A549 (cell line): ENCODE measurements around the gene CTNNAL1. TPM values are rescaled to one million over a fixed set of nuclear protein-coding genes. Genes with fewer than 3 reads are reported as not detected.

Experiments
- ATAC-seq, 2 experiments: fragments of 200-7000 bp in 1 of 2; fragments of >200 bp in 1 of 2; cut with Nextera tagmentation in 1 of 2; cut with Tn5 transposase in 1 of 2; 3 replicates each; pipeline versions ENCODE4 v1.8.0 to v1.9.1; 2018 to 2020; ENCODE audit warnings: mild to moderate bottlenecking in 1 of 2, moderate library complexity in 1 of 2
- CTCF ChIA-PET: fragments of 300-600 bp; sonication (Branson Sonifier 250); formaldehyde crosslinking; extraction: SDS; loops from one replicate; lab custom pipeline; 2021; ENCODE audit warnings: antibody characterized with exemption, inconsistent platforms; lab: Yijun Ruan, JAX
- POLR2A ChIA-PET: fragments of 350-600 bp; formaldehyde crosslinking; extraction: SDS; loops from one replicate; lab custom pipeline; 2021; ENCODE audit warnings: antibody characterized with exemption, inconsistent platforms; lab: Yijun Ruan, JAX
- DNase-seq, 2 experiments: peaks; one replicate each; pipeline versions ENCODE4 v3.0.0 to v3.0.0-alpha.2; 2011 to 2016; ENCODE audit warnings: low read depth in 1 of 2, low spot score in 1 of 2
- FAIRE-seq: peaks from 2 replicates; lab custom pipeline; 2011; peaks lifted over from hg19 to GRCh38; lab: Jason Lieb, UNC
- H3K27ac ChIP-seq, 2 experiments: fragments of >200 bp; sonication (Bioruptor Twin); formaldehyde crosslinking; 3 replicates each; pipeline ENCODE4 v1.5.1; 2016 to 2017
- H3K4me1 ChIP-seq: fragments of >200 bp; sonication (Bioruptor Twin); formaldehyde crosslinking; 3 replicates; pipeline ENCODE4 v1.6.1; 2016
- H3K4me2 ChIP-seq: fragments of >200 bp; sonication (Bioruptor Twin); formaldehyde crosslinking; 3 replicates; pipeline ENCODE4 v1.6.1; 2016
- H3K4me3 ChIP-seq: fragments of >200 bp; sonication (Bioruptor Twin); formaldehyde crosslinking; 3 replicates; pipeline ENCODE4 v1.5.1; 2016
- H3K9me3 ChIP-seq: fragments of >200 bp; sonication (Bioruptor Twin); formaldehyde crosslinking; 3 replicates; pipeline ENCODE4 v1.6.1; 2016
- BHLHE40 ChIP-seq: IDR thresholded peaks from 2 replicates; pipeline ENCODE4 v1.6.1; 2012; ENCODE audit warnings: low read depth, low read length, inconsistent platforms
- CBX2 ChIP-seq: fragments of 200-600 bp; sonication (generic); IDR thresholded peaks from 2 replicates; pipeline ENCODE4 v1.6.1; 2016; ENCODE audit warnings: low read depth, mild to moderate bottlenecking, borderline replicate concordance
- CEBPB ChIP-seq, 2 experiments: fragments of >200 bp in 1 of 2; sonication (Bioruptor Twin) in 1 of 2; formaldehyde crosslinking in 1 of 2; IDR thresholded peaks; 2 replicates each; pipeline ENCODE4 v1.6.1; 2012 to 2016
- CTCF ChIP-seq: fragments of >200 bp; sonication (Bioruptor Twin); formaldehyde crosslinking; IDR thresholded peaks from 3 replicates; pipeline ENCODE4 v1.5.1; 2016
- E2F6 ChIP-seq: IDR thresholded peaks from 2 replicates; pipeline ENCODE4 v1.6.1; 2012; ENCODE audit warnings: low read depth, borderline replicate concordance
- EHMT2 ChIP-seq: fragments of 200-600 bp; sonication (generic); IDR thresholded peaks from 2 replicates; pipeline ENCODE4 v1.6.1; 2016; ENCODE audit warnings: antibody characterized with exemption, low read depth, mild to moderate bottlenecking, moderate library complexity
- ELK1 ChIP-seq: fragments of 150-350 bp; IDR thresholded peaks from 2 replicates; pipeline ENCODE4 v1.6.1; 2014; ENCODE audit warnings: low read depth, mild to moderate bottlenecking, low read length
- ESRRA ChIP-seq: fragments of 150-350 bp; IDR thresholded peaks from 2 replicates; pipeline ENCODE4 v1.6.1; 2014; ENCODE audit warnings: mild to moderate bottlenecking, low read length, borderline replicate concordance
- FOXS1 ChIP-seq: fragments of 250-450 bp; sonication (Bioruptor Pico); IDR thresholded peaks from 2 replicates; pipeline ENCODE4 v1.5.0; 2020; ENCODE audit warnings: mild to moderate bottlenecking, moderate library complexity
- HEYL ChIP-seq: fragments of 250-450 bp; sonication (Bioruptor Pico); IDR thresholded peaks from 2 replicates; pipeline ENCODE4 v1.8.0; 2021; ENCODE audit warnings: mild to moderate bottlenecking, moderate library complexity
- HOXA7 ChIP-seq: fragments of 250-450 bp; sonication (Bioruptor Pico); IDR thresholded peaks from 2 replicates; pipeline ENCODE4 v1.5.0; 2020; ENCODE audit warnings: mild to moderate bottlenecking, moderate library complexity
- HOXB13 ChIP-seq: fragments of 250-450 bp; sonication (Bioruptor Pico); IDR thresholded peaks from 2 replicates; pipeline ENCODE4 v1.5.0; 2020; ENCODE audit warnings: low read depth, mild to moderate bottlenecking, moderate library complexity
- JUN ChIP-seq, 2 experiments: fragments of >200 bp; sonication (Bioruptor Twin); formaldehyde crosslinking; IDR thresholded peaks; 2 replicates in 1 of 2; 3 replicates in 1 of 2; pipeline ENCODE4 v1.6.1; 2016 to 2017
- JUNB ChIP-seq: fragments of >200 bp; sonication (Bioruptor Twin); formaldehyde crosslinking; IDR thresholded peaks from 2 replicates; pipeline ENCODE4 v1.6.1; 2016
- NFE2L2 ChIP-seq: fragments of 150-350 bp; conservative IDR thresholded peaks from 2 replicates; pipeline ENCODE4 v1.6.1; 2014; ENCODE audit warnings: low read length
- NR3C1 ChIP-seq: fragments of >200 bp; sonication (Bioruptor Twin); formaldehyde crosslinking; IDR thresholded peaks from 3 replicates; pipeline ENCODE4 v1.6.1; 2017
- RARB ChIP-seq: fragments of 250-450 bp; sonication (Bioruptor Pico); IDR thresholded peaks from 2 replicates; pipeline ENCODE4 v1.8.0; 2021; ENCODE audit warnings: mild to moderate bottlenecking, moderate library complexity
- RFX5 ChIP-seq: fragments of 450-650 bp; IDR thresholded peaks from 2 replicates; pipeline ENCODE4 v1.7.1; 2014; ENCODE audit warnings: antibody characterized with exemption, mild to moderate bottlenecking, moderate library complexity
- TFCP2L1 ChIP-seq: fragments of 250-450 bp; sonication (Bioruptor Pico); IDR thresholded peaks from 2 replicates; pipeline ENCODE4 v1.5.0; 2021; ENCODE audit warnings: mild to moderate bottlenecking
- ZNF302 ChIP-seq: fragments of 250-450 bp; sonication (Bioruptor Pico); IDR thresholded peaks from 2 replicates; pipeline ENCODE4 v1.9.0; 2021; ENCODE audit warnings: inconsistent platforms, mild to moderate bottlenecking, moderate library complexity
- ZSCAN20 ChIP-seq: fragments of 250-450 bp; sonication (Bioruptor Pico); IDR thresholded peaks from 2 replicates; pipeline ENCODE4 v1.8.0; 2022; ENCODE audit warnings: mild to moderate bottlenecking, moderate library complexity
- WGBS: methylation state at CpG from one replicate; pipeline ENCODE4 v1.1.6; 2017; ENCODE audit errors: missing lambda C conversion rate; 5-methylcytosine and 5-hydroxymethylcytosine counted together
- polyA plus RNA-seq, 4 experiments: library from polyadenylated mRNA; depleted of rRNA in 3 of 4; stranded (reverse); fragments of >200 nt; fragmentation: RNase III in 1 of 4; extraction: RNeasy Plus Mini Kit Qiagen cat#74134 plus additional on column Dnase treatment in 1 of 4; gene quantifications; 2 replicates in 3 of 4; 3 replicates in 1 of 4; pipeline ENCODE4 v1.2.3, GENCODE V29; 2011 to 2017

The CTNNAL1 gene
- polyA plus RNA-seq, 2 of the 4 experiments (the other 2 are of a cell fraction): 43.8 to 63.6 TPM

- TF ChIP-seq RARB (CRISPR knock-in tag) (no peak), ZSCAN20 (no peak), CEBPB (IDR thresholded peaks at IDR 0.05) (no peak), CTCF (no peak), HOXB13 (CRISPR knock-in tag) (no peak), CBX2 (no peak), JUN (IDR thresholded peaks at IDR 0.05) (no peak), ZNF302 (CRISPR knock-in tag) (no peak)
- TF ChIP-seq, all 56 proteins: peak for 0
These were observed 32.4 kb downstream of the CTNNAL1 start (continued) for GRCh38 chr9:108980893-108981292.

- TF ChIP-seq HOXB13 (CRISPR knock-in tag) (no peak), ESRRA (no peak), BHLHE40 (no peak), TFCP2L1 (CRISPR knock-in tag) (no peak), RFX5 (no peak), RARB (CRISPR knock-in tag) (no peak), ELK1 (no peak), JUN (IDR thresholded peaks at IDR 0.05) (no peak), HEYL (CRISPR knock-in tag) (no peak)
- WGBS: 60% methylated on average over 1 of the region's 1 CpG
- Histone ChIP-seq H3K4me1 (no peaks in the 10 kb centered on the region), H3K4me2 (no peak overlapping the region), H3K4me3 (no peak overlapping the region), H3K9me3 (no peaks in the 10 kb centered on the region), H3K27ac (no peak overlapping the region)
- ChIA-PET POLR2A (interaction anchor here (0.6 kb wide), 1 partner anchor 353 kb away, joined by 3 read pairs; no protein-coding TSS in a partner anchor), CTCF (no interaction called here)
- FAIRE-seq (no peak), DNase-seq (no peak), ATAC-seq (no peak)
These were observed 35.1 kb downstream of the CTNNAL1 start for GRCh38 chr9:108978205-108978604.

- 86% methylated on average over 5 of the region's 5 CpGs for WGBS
- H3K4me2 ChIP-seq: no peak overlapping the region
- no peaks in the 10 kb centered on the region for H3K9me3 ChIP-seq
- H3K27ac ChIP-seq: no peak overlapping the region
- no peak overlapping the region for H3K4me3 ChIP-seq
- POLR2A ChIA-PET: no interaction called here
- no peak for ATAC-seq
- no peak for DNase-seq
- no peak for FAIRE-seq
- CTCF ChIA-PET: interaction anchor here (1.0 kb wide), 1 partner anchor 15 kb away, joined by 3 read pairs; no protein-coding TSS in a partner anchor
- TF ChIP-seq NR3C1 (no peak), TFCP2L1 (CRISPR knock-in tag) (no peak), HOXB13 (CRISPR knock-in tag) (no peak), E2F6 (no peak), CTCF (no peak), EHMT2 (no peak), FOXS1 (CRISPR knock-in tag) (no peak), NFE2L2 (no peak), BHLHE40 (no peak), JUN (IDR thresholded peaks at IDR 0.05) (no peak), HOXA7 (CRISPR knock-in tag) (no peak), JUNB (no peak)
- TF ChIP-seq, all 56 proteins: peak for 0
- no peaks in the 10 kb centered on the region for H3K4me1 ChIP-seq
These were observed 39.4 kb downstream of the CTNNAL1 start for GRCh38 chr9:108973895-108974294.
